ENCODE data around the gene FOXA2. TPM values are rescaled to one million over a fixed set of nuclear protein-coding genes. Genes with fewer than 3 reads are reported as not detected.
A peak's percentile ranks its signal among the peaks of the same experiment; 100 is the strongest.

FOXA2 gene
- total and polyA plus RNA-seq, 2 of the 13 experiments (the other 11 are each of a cell fraction or from before 2014, with no cell fraction given), result 8.8 to 12.2 TPM

DNA sequence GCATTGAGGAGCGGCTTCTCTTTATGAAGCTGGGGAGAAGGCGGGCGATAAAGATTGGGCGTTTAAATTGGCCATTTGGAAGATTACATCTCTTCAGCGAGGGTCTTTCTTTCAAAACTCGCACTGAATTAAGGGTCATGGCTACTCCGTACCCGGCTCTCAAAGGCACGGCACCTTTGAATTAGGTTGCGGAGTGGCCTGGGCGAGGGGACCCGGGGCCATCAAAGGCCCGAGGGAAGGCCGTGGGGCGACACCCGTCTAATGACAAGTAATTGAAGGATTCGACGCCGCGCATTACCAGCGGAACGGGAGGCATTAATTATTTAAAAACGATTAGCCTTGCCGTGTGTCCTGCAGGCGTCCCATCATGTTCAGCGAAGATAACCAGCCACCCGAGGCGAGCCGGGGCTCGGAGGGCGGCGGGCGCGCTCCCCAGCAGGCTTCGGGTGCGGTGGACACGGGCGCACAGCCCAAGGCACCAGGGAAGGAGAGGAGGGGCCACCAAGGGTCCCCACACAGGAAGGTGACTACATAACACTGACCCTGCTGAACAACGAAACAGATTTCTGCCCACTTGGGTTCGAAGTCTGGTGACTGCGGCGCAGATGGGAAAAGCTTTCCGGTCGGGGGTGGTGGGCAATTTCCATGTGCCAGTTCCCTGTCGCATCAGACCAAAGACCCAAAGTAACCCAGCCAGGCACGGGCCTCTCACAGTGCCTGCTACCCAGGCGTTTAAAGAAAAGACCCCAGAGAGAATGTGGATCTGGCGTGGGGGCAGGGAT lies 7.4 kb downstream of the FOXA2 start (continued):
- TF ChIP-seq, protein P1, sequence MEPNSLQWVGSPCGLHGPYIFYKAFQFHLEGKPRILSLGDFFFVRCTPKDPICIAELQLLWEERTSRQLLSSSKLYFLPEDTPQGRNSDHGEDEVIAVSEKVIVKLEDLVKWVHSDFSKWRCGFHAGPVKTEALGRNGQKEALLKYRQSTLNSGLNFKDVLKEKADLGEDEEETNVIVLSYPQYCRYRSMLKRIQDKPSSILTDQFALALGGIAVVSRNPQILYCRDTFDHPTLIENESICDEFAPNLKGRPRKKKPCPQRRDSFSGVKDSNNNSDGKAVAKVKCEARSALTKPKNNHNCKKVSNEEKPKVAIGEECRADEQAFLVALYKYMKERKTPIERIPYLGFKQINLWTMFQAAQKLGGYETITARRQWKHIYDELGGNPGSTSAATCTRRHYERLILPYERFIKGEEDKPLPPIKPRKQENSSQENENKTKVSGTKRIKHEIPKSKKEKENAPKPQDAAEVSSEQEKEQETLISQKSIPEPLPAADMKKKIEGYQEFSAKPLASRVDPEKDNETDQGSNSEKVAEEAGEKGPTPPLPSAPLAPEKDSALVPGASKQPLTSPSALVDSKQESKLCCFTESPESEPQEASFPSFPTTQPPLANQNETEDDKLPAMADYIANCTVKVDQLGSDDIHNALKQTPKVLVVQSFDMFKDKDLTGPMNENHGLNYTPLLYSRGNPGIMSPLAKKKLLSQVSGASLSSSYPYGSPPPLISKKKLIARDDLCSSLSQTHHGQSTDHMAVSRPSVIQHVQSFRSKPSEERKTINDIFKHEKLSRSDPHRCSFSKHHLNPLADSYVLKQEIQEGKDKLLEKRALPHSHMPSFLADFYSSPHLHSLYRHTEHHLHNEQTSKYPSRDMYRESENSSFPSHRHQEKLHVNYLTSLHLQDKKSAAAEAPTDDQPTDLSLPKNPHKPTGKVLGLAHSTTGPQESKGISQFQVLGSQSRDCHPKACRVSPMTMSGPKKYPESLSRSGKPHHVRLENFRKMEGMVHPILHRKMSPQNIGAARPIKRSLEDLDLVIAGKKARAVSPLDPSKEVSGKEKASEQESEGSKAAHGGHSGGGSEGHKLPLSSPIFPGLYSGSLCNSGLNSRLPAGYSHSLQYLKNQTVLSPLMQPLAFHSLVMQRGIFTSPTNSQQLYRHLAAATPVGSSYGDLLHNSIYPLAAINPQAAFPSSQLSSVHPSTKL (CRISPR knock-in tag; IDR thresholded peaks at IDR 0.05), result peak; percentile 43; the same call in 1 of the 2 replicates
- TF ChIP-seq ZMYM4 (CRISPR knock-in tag; IDR thresholded peaks at IDR 0.05), result no peak
- peak; percentile 54 for TF ChIP-seq TAF15 (IDR thresholded peaks at IDR 0.05; ENCODE audit: low read depth, low read length, poor library complexity, severe bottlenecking)
- TF ChIP-seq SMAD9 (CRISPR knock-in tag; IDR thresholded peaks at IDR 0.05), result no peak
- TF ChIP-seq, protein P2, sequence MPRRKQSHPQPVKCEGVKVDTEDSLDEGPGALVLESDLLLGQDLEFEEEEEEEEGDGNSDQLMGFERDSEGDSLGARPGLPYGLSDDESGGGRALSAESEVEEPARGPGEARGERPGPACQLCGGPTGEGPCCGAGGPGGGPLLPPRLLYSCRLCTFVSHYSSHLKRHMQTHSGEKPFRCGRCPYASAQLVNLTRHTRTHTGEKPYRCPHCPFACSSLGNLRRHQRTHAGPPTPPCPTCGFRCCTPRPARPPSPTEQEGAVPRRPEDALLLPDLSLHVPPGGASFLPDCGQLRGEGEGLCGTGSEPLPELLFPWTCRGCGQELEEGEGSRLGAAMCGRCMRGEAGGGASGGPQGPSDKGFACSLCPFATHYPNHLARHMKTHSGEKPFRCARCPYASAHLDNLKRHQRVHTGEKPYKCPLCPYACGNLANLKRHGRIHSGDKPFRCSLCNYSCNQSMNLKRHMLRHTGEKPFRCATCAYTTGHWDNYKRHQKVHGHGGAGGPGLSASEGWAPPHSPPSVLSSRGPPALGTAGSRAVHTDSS (CRISPR knock-in tag; conservative IDR thresholded peaks at IDR 0.05), result 0 out of 2 replicates have a peak, but pooled peaks have one; percentile 59
- peak; percentile 30; the same call in 1 of the 2 replicates for TF ChIP-seq MEIS2 (CRISPR knock-in tag; IDR thresholded peaks at IDR 0.05)
- no peak for TF ChIP-seq ZNF335 (CRISPR knock-in tag; IDR thresholded peaks at IDR 0.05)
- TF ChIP-seq RBM22 (optimal IDR thresholded peaks at IDR 0.05; ENCODE audit: low read length), result no peak
- TF ChIP-seq, protein P3, sequence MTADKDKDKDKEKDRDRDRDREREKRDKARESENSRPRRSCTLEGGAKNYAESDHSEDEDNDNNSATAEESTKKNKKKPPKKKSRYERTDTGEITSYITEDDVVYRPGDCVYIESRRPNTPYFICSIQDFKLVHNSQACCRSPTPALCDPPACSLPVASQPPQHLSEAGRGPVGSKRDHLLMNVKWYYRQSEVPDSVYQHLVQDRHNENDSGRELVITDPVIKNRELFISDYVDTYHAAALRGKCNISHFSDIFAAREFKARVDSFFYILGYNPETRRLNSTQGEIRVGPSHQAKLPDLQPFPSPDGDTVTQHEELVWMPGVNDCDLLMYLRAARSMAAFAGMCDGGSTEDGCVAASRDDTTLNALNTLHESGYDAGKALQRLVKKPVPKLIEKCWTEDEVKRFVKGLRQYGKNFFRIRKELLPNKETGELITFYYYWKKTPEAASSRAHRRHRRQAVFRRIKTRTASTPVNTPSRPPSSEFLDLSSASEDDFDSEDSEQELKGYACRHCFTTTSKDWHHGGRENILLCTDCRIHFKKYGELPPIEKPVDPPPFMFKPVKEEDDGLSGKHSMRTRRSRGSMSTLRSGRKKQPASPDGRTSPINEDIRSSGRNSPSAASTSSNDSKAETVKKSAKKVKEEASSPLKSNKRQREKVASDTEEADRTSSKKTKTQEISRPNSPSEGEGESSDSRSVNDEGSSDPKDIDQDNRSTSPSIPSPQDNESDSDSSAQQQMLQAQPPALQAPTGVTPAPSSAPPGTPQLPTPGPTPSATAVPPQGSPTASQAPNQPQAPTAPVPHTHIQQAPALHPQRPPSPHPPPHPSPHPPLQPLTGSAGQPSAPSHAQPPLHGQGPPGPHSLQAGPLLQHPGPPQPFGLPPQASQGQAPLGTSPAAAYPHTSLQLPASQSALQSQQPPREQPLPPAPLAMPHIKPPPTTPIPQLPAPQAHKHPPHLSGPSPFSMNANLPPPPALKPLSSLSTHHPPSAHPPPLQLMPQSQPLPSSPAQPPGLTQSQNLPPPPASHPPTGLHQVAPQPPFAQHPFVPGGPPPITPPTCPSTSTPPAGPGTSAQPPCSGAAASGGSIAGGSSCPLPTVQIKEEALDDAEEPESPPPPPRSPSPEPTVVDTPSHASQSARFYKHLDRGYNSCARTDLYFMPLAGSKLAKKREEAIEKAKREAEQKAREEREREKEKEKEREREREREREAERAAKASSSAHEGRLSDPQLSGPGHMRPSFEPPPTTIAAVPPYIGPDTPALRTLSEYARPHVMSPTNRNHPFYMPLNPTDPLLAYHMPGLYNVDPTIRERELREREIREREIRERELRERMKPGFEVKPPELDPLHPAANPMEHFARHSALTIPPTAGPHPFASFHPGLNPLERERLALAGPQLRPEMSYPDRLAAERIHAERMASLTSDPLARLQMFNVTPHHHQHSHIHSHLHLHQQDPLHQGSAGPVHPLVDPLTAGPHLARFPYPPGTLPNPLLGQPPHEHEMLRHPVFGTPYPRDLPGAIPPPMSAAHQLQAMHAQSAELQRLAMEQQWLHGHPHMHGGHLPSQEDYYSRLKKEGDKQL (CRISPR knock-in tag; IDR thresholded peaks at IDR 0.05; ENCODE audit: low read depth), result no peak
- TF ChIP-seq ZC3H13 (CRISPR knock-in tag; IDR thresholded peaks at IDR 0.05), result 0 out of 2 replicates have a peak, but pooled peaks have one; percentile 15
- TF ChIP-seq ZNF224 (CRISPR knock-in tag; IDR thresholded peaks at IDR 0.05), result 0 out of 2 replicates have a peak, but pooled peaks have one; percentile 18
- TF ChIP-seq SMYD3 (CRISPR knock-in tag; IDR thresholded peaks at IDR 0.05), result peak; percentile 13; the same call in 1 of the 2 replicates
- TF ChIP-seq TEAD2 (CRISPR knock-in tag; IDR thresholded peaks at IDR 0.05), result 0 out of 2 replicates have a peak, but pooled peaks have one; percentile 29
